AG04450 (cell line): Measurements from ENCODE around the gene DHRS4L2. TPM values are rescaled to one million over a fixed set of nuclear protein-coding genes. Genes with fewer than 3 reads are reported as not detected.
A peak's percentile ranks its signal among the peaks of the same experiment; 100 is the strongest.
"Not testable (repeated sequence)": the region's sequence is repeated elsewhere in the genome, so short reads cannot be mapped to it uniquely, and the experiment has no call there.

ENCODE experiments used
- CTCF ChIA-PET: fragments of 300-600, 350-600 bp; formaldehyde crosslinking; extraction: SDS; loops from one replicate; lab custom pipeline; 2022; ENCODE audit warnings: antibody characterized with exemption, inconsistent platforms; lab: Charles Lee
- POLR2A ChIA-PET: fragments of 350-600 bp; formaldehyde crosslinking; extraction: SDS; loops from one replicate; lab custom pipeline; 2021; ENCODE audit warnings: antibody characterized with exemption, inconsistent platforms; lab: Yijun Ruan, JAX
- DNase-seq: peaks from one replicate; pipeline ENCODE4 v3.0.0-alpha.2; 2011; ENCODE audit warnings: low read depth, low spot score
- H3K27ac ChIP-seq: one replicate; pipeline ENCODE4 v1.5.1; 2012; ENCODE audit warnings: low read depth, low read length, control low read depth
- H3K27me3 ChIP-seq: one replicate; pipeline ENCODE4 v1.6.0; 2012; ENCODE audit warnings: low read length; ENCODE audit not compliant: control insufficient read depth, insufficient read depth
- H3K4me3 ChIP-seq: 2 replicates; pipeline ENCODE4 v1.5.1; 2011; ENCODE audit warnings: mild to moderate bottlenecking, low read depth, low read length, control low read depth
- H3K9me3 ChIP-seq: 2 replicates; pipeline ENCODE4 v1.5.1; 2012; ENCODE audit warnings: low read length; ENCODE audit not compliant: control insufficient read depth, insufficient read depth
- CTCF ChIP-seq: IDR thresholded peaks from 2 replicates; pipeline ENCODE4 v1.5.1; 2011; ENCODE audit warnings: low read depth, low read length, control low read depth, inconsistent platforms
- polyA plus RNA-seq: library from polyadenylated mRNA; depleted of rRNA; stranded (reverse); fragments of >200 nt; gene quantifications from 2 replicates; pipeline ENCODE4 v1.2.3, GENCODE V29; 2011

Gene DHRS4L2
- polyA plus RNA-seq, 1 experiment: 14.8 TPM

GRCh38 chr14:23973178-23973577 is 15.6 kb upstream of the DHRS4L2 start:
- CTCF ChIA-PET, POLR2A ChIA-PET, H3K27ac ChIP-seq, H3K27me3 ChIP-seq, H3K9me3 ChIP-seq, H3K4me3 ChIP-seq, DNase-seq: not testable (repeated sequence)

DNA sequence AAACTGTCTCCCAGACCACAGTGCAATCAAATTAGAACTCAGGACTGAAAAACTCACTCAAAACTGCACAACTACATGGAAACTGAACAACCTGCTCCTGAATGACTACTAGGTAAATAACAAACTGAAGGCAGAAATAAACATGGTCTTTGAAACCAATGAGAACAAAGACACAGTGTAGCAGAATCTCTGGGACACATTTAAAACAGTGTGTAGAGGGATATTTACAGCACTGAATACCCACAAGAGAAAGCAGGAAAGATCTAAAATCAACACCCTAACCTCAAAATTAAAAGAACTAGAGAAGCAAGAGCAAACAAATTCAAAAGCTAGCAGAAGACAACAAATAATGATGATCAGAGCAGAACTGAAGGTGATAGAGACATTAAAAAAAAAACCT is 14.7 kb upstream of the DHRS4L2 start:
- POLR2A ChIA-PET, H3K9me3 ChIP-seq, DNase-seq, H3K27me3 ChIP-seq, H3K27ac ChIP-seq, H3K4me3 ChIP-seq: not testable (repeated sequence)
- CTCF ChIA-PET: interaction anchor here (0.9 to 1.0 kb wide), 4 partner anchors 41 to 135 kb away, joined by 3 to 6 read pairs (median 4); no protein-coding TSS in a partner anchor

GRCh38 chr14:23977208-23977607 is 11.5 kb upstream of the DHRS4L2 start:
- CTCF ChIA-PET: interaction anchor here (1.8 kb wide), 1 partner anchor 184 kb away, joined by 4 read pairs; the partner anchor contains the start of gene IRF9

DNA sequence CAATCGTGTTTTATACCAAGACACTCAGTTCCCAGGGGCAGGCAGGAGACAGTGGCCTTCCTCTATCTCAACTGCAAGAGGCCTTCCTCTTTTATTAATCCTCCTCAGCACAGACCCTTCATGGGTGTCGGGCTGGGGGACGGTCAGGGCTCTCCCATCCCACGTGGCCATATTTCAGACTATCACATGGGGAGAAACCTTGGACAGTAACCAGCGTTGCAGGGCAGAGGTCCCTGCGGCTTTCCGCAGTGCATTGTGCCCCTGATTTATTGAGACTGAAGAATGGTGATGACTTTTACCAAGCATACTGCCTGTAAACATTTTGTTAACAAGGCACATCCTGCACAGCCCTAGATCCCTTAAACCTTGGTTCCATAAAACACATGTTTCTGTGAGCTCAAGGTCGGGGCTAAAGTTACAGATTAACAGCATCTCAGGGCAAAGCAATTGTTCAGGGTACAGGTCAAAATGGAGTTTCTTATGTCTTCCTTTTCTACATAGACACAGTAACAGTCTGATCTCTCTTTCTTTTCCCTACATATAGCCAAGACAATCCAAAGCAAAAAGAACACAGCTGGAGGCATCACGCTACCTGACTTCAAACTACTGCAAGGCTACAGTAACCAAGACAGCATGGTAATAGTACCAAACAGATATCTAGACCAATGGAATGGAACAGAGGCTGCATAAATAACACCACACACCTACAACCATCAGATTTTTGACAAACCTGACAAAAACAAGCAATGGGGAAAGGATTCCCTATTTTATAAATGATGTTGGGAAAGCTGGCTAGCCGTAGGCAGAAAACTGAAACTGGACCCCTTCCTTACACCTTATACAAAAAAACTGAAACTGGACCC is 6.5 kb upstream of the DHRS4L2 start:
- DNase-seq, POLR2A ChIA-PET, H3K27me3 ChIP-seq, CTCF ChIA-PET, H3K4me3 ChIP-seq, H3K9me3 ChIP-seq, H3K27ac ChIP-seq: not testable (repeated sequence)

More at GRCh38 chr14:23977208-23977607, 11.5 kb upstream of the DHRS4L2 start:
- H3K4me3 ChIP-seq, DNase-seq, H3K27ac ChIP-seq, H3K9me3 ChIP-seq, H3K27me3 ChIP-seq, POLR2A ChIA-PET: not testable (repeated sequence)

GRCh38 chr14:23984891-23985602 is 3.7 kb upstream of the DHRS4L2 start:
- POLR2A ChIA-PET: interaction anchor here (0.7 kb wide), 1 partner anchor 59 kb away, joined by 8 read pairs; no protein-coding TSS in a partner anchor
- CTCF ChIA-PET: interaction anchor here (1.1 kb wide), 1 partner anchor 107 kb away, joined by 3 read pairs; no protein-coding TSS in a partner anchor

DNA sequence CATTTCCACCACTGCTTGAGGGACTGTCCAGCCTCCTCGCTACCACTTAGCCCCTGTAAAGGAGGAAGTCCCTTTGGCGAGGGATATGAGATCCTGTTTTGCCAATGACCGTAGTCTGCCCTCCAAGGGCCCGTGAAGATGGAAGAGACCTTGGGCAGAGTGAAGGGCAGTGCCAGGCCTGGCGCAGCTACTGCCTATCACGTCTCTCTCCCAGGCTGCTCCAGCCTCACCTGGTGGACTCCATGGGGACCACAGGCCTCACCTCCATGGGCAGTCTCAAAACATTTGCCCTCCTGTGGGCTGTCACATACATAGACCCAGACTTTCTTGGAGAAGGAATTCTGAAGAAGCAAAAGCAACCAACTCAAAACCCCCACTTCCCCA is 514 bp upstream of the DHRS4L2 start:
- H3K27ac ChIP-seq, CTCF ChIA-PET, H3K4me3 ChIP-seq, DNase-seq, H3K27me3 ChIP-seq, H3K9me3 ChIP-seq: not testable (repeated sequence)
- POLR2A ChIA-PET: interaction anchor here (0.6 kb wide), 1 partner anchor 184 kb away, joined by 3 read pairs; no protein-coding TSS in a partner anchor

More at GRCh38 chr14:23984891-23985602, 3.7 kb upstream of the DHRS4L2 start:
- Histone ChIP-seq H3K4me3 (no peak overlapping the region), H3K27me3 (no peaks in the 10 kb centered on the region), H3K9me3 (no peaks in the 10 kb centered on the region; the same call in 1 of the 2 replicates), H3K27ac (no peak overlapping the region)
- peak; percentile 50 for DNase-seq
- no peak for TF ChIP-seq CTCF

DNA sequence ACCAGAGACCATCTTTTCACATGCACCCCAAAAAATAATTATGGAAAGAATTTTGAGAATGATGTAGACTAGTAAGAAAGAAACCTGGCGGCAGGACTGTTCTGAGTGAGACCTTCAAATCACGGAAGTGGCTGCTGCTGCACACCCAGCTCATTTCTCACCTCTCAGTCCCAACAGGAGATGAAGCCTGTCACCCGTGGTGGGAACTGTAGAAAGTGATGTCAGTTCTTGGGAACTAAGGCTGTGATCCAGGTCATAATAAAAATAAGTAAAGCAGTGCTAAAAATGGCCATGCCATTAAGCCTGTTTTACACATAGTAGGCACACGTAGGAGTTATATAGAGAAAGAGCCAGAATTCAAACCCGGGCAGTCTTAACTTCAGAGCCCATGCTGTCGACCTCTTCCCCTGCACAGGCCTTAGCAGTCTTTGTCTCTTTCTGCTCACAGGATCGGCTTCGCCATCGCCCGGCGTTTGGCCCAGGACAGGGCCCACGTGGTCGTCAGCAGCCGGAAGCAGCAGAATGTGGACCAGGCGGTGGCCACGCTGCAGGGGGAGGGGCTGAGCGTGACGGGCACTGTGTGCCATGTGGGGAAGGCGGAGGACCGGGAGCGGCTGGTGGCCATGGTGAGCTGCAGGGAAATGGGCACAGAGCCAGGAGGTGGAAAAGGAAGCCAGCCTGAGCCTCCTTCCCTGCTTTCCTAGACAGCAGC is 1.2 kb downstream of the DHRS4L2 start:
- DNase-seq, H3K9me3 ChIP-seq, H3K27me3 ChIP-seq, H3K4me3 ChIP-seq, POLR2A ChIA-PET, H3K27ac ChIP-seq: not testable (repeated sequence)
- CTCF ChIA-PET: interaction anchor here (1.4 kb wide), 1 partner anchor 119 kb away, joined by 3 read pairs; no protein-coding TSS in a partner anchor

GRCh38 chr14:23990961-23991360 is 2.2 kb downstream of the DHRS4L2 start:
- H3K27me3 ChIP-seq, DNase-seq, POLR2A ChIA-PET, H3K9me3 ChIP-seq, H3K27ac ChIP-seq, CTCF ChIA-PET, H3K4me3 ChIP-seq: not testable (repeated sequence)

- H3K9me3 ChIP-seq, CTCF ChIA-PET, H3K27ac ChIP-seq, DNase-seq, POLR2A ChIA-PET, H3K27me3 ChIP-seq, H3K4me3 ChIP-seq: not testable (repeated sequence)
Measured at GRCh38 chr14:23993042-23993441, 4.3 kb downstream of the DHRS4L2 start.

- POLR2A ChIA-PET, H3K9me3 ChIP-seq, H3K4me3 ChIP-seq, H3K27me3 ChIP-seq, H3K27ac ChIP-seq, DNase-seq, CTCF ChIA-PET: not testable (repeated sequence)
Measured at GRCh38 chr14:23996009-23996408, 7.3 kb downstream of the DHRS4L2 start.
